T-helper 1 cell treated with Interleukin-12 subunit alpha and Interleukin-12 subunit beta and Interleukin-4 antibody, amounts not matched to agents 30 ng/mL and 1 ng/mL, for 36 hours (primary cell): ENCODE results near the gene ZNF44. TPM values are rescaled to one million over a fixed set of nuclear protein-coding genes. Genes with fewer than 3 reads are reported as not detected.

Experiments used
- intact Hi-C: fragments of 100-400 bp; cut with micrococcal nuclease; formaldehyde crosslinking; loops from one replicate; pipeline ENCODE4 v1.15.1; 2024
- total RNA-seq: library from RNA; stranded (reverse); gene quantifications from 2 replicates; pipeline ENCODE4 v1.2.3, GENCODE V29; 2022

ZNF44 gene
- total RNA-seq, 1 donor from 2014 or later = 14.0 TPM

- intact Hi-C loops = no loop called here
Measured at GRCh38 chr19:12265921-12266704, 28.6 kb downstream of the ZNF44 start.

- intact Hi-C loops = no loop called here
Measured at GRCh38 chr19:12261554-12261953, 33.1 kb downstream of the ZNF44 start.

- intact Hi-C loops = no loop called here
Measured at GRCh38 chr19:12260861-12261260, 33.8 kb downstream of the ZNF44 start.

GRCh38 chr19:12260236-12260635 is 34.4 kb downstream of the ZNF44 start:
- intact Hi-C loops = no loop called here

GRCh38 chr19:12255372-12255771 is 39.3 kb downstream of the ZNF44 start:
- intact Hi-C loops = no loop called here

GRCh38 chr19:12247644-12248222 is 47.0 kb downstream of the ZNF44 start:
- intact Hi-C loops = no loop called here

- intact Hi-C loops = no loop called here
Measured at GRCh38 chr19:12244370-12244769, 50.3 kb downstream of the ZNF44 start.

GRCh38 chr19:12237143-12237839 is 57.4 kb downstream of the ZNF44 start:
- intact Hi-C loops = no loop called here

GRCh38 chr19:12232961-12233360 is 61.7 kb downstream of the ZNF44 start:
- intact Hi-C loops = no loop called here

GRCh38 chr19:12230751-12231733 is 63.6 kb downstream of the ZNF44 start:
- intact Hi-C loops = no loop called here

- intact Hi-C loops = no loop called here
Measured at GRCh38 chr19:12229990-12230389, 64.7 kb downstream of the ZNF44 start.

- intact Hi-C loops = no loop called here
Measured at GRCh38 chr19:12224676-12225075, 70.0 kb downstream of the ZNF44 start.

GRCh38 chr19:12222980-12223630 is 71.6 kb downstream of the ZNF44 start:
- intact Hi-C loops = no loop called here

Other genes starting within 250 kb of the ZNF44 start
- 0.32 and 0.54 TPM in 2 replicates for gene ZNF878, start 241.9 kb downstream of the ZNF44 start, total RNA-seq
- 0.54 and 0.78 TPM in 2 replicates for gene ZNF844, start 230.2 kb downstream of the ZNF44 start, total RNA-seq
- 1.2 and 4.5 TPM in 2 replicates for gene ZNF20, start 154.5 kb downstream of the ZNF44 start, total RNA-seq
- gene ZNF625, start 138.1 kb downstream of the ZNF44 start, total RNA-seq = 3.1 and 4.0 TPM in 2 replicates
- 13.1 and 17.5 TPM in 2 replicates for gene ZNF136, start 131.8 kb downstream of the ZNF44 start, total RNA-seq
- 2.2 and 2.5 TPM in 2 replicates for gene ZNF563, start 38.8 kb upstream of the ZNF44 start, total RNA-seq
- 0.59 and 1.1 TPM in 2 replicates for gene ZNF442, start 70.8 kb upstream of the ZNF44 start, total RNA-seq
- gene ZNF799, start 106.4 kb upstream of the ZNF44 start, total RNA-seq = 3.9 and 4.2 TPM in 2 replicates
- 3.9 and 4.1 TPM in 2 replicates for gene ZNF443, start 146.1 kb upstream of the ZNF44 start, total RNA-seq
- gene ZNF709, start 189.9 kb upstream of the ZNF44 start, total RNA-seq = 1.6 and 1.9 TPM in 2 replicates